Measurements from ENCODE around the gene RHOV. TPM values are rescaled to one million over a fixed set of nuclear protein-coding genes. Genes with fewer than 3 reads are reported as not detected.

The RHOV gene
- total RNA-seq, 1 donor = 0.36 TPM

GRCh38 chr15:40893733-40894680, 20.0 kb upstream of the RHOV start, which contains the start of gene VPS18:
Gene VPS18, plus strand, starts transcription at chr15:40894450. Its CDS starts 319 bp downstream, at chr15:40894769.
- Histone ChIP-seq H3K4me2 (ENCODE audit: insufficient read depth, low read length) (peak within 1 kb of the TSS; percentile 98), H3K4me1 (ENCODE audit: insufficient read depth, low read length) (peaks cover 15% of the 10 kb centered on the region), H4K20me1 (ENCODE audit: insufficient read depth, low read length) (peaks cover 15% of the 10 kb centered on the region), H3K36me3 (ENCODE audit: insufficient read depth, low read length) (peaks cover 24% of the 10 kb centered on the region), H3K9me3 (ENCODE audit: low read depth, low read length) (no peaks in the 10 kb centered on the region), H3K27me3 (ENCODE audit: insufficient read depth, low read length) (no peaks in the 10 kb centered on the region), H3K27ac (ENCODE audit: low read depth, low read length) (peak within 1 kb of the TSS; percentile 98), H2AFZ (ENCODE audit: low read length) (peak within 1 kb of the TSS; percentile 99), H3K4me3 (ENCODE audit: insufficient read depth, low read length) (peak within 1 kb of the TSS; percentile 100), H3K79me2 (ENCODE audit: insufficient read depth, low read length) (peaks cover 45% of the 10 kb centered on the region)
- peak; percentile 99 for DNase-seq (ENCODE audit: insufficient read length, low spot score, missing footprints)
- peak; percentile 69 for TF ChIP-seq CTCF (IDR thresholded peaks at IDR 0.05; ENCODE audit: extremely low read depth, low read depth, low read length)

GRCh38 chr15:40893019-40893670, 19.1 kb upstream of the RHOV start:
- H3K4me3 ChIP-seq (ENCODE audit: insufficient read depth, low read length) = peak overlapping the region; percentile 100
- peaks cover 36% of the 10 kb centered on the region for H3K79me2 ChIP-seq (ENCODE audit: insufficient read depth, low read length)
- DNase-seq (ENCODE audit: insufficient read length, low spot score, missing footprints) = no peak
- no peak for TF ChIP-seq CTCF (IDR thresholded peaks at IDR 0.05; ENCODE audit: extremely low read depth, low read depth, low read length)
- peaks cover 15% of the 10 kb centered on the region for H4K20me1 ChIP-seq (ENCODE audit: insufficient read depth, low read length)
- H3K27ac ChIP-seq (ENCODE audit: low read depth, low read length) = no peak overlapping the region
- peaks cover 20% of the 10 kb centered on the region for H3K36me3 ChIP-seq (ENCODE audit: insufficient read depth, low read length)
- H3K27me3 ChIP-seq (ENCODE audit: insufficient read depth, low read length) = no peaks in the 10 kb centered on the region
- peak overlapping the region; percentile 89 for H3K4me2 ChIP-seq (ENCODE audit: insufficient read depth, low read length)
- H2AFZ ChIP-seq (ENCODE audit: low read length) = peak overlapping the region; percentile 99
- H3K4me1 ChIP-seq (ENCODE audit: insufficient read depth, low read length) = peaks cover 15% of the 10 kb centered on the region
- H3K9me3 ChIP-seq (ENCODE audit: low read depth, low read length) = no peaks in the 10 kb centered on the region

- peaks cover 33% of the 10 kb centered on the region for H3K79me2 ChIP-seq (ENCODE audit: insufficient read depth, low read length)
- no peak overlapping the region for H3K27ac ChIP-seq (ENCODE audit: low read depth, low read length)
- DNase-seq (ENCODE audit: insufficient read length, low spot score, missing footprints) = no peak
- no peak overlapping the region for H2AFZ ChIP-seq (ENCODE audit: low read length)
- no peak overlapping the region for H3K4me3 ChIP-seq (ENCODE audit: insufficient read depth, low read length)
- no peaks in the 10 kb centered on the region for H3K9me3 ChIP-seq (ENCODE audit: low read depth, low read length)
- peaks cover 15% of the 10 kb centered on the region for H4K20me1 ChIP-seq (ENCODE audit: insufficient read depth, low read length)
- H3K4me1 ChIP-seq (ENCODE audit: insufficient read depth, low read length) = peaks cover 15% of the 10 kb centered on the region
- no peaks in the 10 kb centered on the region for H3K27me3 ChIP-seq (ENCODE audit: insufficient read depth, low read length)
- TF ChIP-seq CTCF (IDR thresholded peaks at IDR 0.05; ENCODE audit: extremely low read depth, low read depth, low read length) = no peak
- peaks cover 18% of the 10 kb centered on the region for H3K36me3 ChIP-seq (ENCODE audit: insufficient read depth, low read length)
- H3K4me2 ChIP-seq (ENCODE audit: insufficient read depth, low read length) = no peak overlapping the region
Measured at GRCh38 chr15:40892447-40893012, 18.5 kb upstream of the RHOV start.
